H9 (cell line): ENCODE measurements around the gene NRIP3. TPM values are rescaled to one million over a fixed set of nuclear protein-coding genes. Genes with fewer than 3 reads are reported as not detected.
A peak's percentile ranks its signal among the peaks of the same experiment; 100 is the strongest.

Source experiments
- DNase-seq: peaks from one replicate; pipeline ENCODE4 v3.0.0-alpha.2; 2017
- H2AFZ ChIP-seq: one replicate; pipeline ENCODE4 v1.6.1; 2013; ENCODE audit warnings: mild to moderate bottlenecking, low read length, control low read depth, moderate library complexity
- H2AK5ac ChIP-seq: 2 replicates; pipeline ENCODE4 v1.6.1; 2013; ENCODE audit warnings: low read length, control low read depth, mixed read lengths; ENCODE audit not compliant: insufficient read length
- H2BK120ac ChIP-seq: one replicate; pipeline ENCODE4 v1.6.1; 2013; ENCODE audit warnings: low read depth, mild to moderate bottlenecking, low read length, control low read depth, inconsistent platforms; ENCODE audit not compliant: poor library complexity, severe bottlenecking
- H2BK12ac ChIP-seq: 2 replicates; pipeline ENCODE4 v1.6.1; 2013; ENCODE audit warnings: low read length, control low read depth, mixed read lengths, low read depth; ENCODE audit not compliant: insufficient read length
- H2BK15ac ChIP-seq: 2 replicates; pipeline ENCODE4 v1.6.1; 2013; ENCODE audit warnings: low read depth, low read length, control low read depth
- H2BK20ac ChIP-seq: one replicate; pipeline ENCODE4 v1.6.1; 2013; ENCODE audit warnings: low read depth, mild to moderate bottlenecking, low read length, control low read depth, inconsistent platforms; ENCODE audit not compliant: poor library complexity, severe bottlenecking
- H2BK5ac ChIP-seq: 2 replicates; pipeline ENCODE4 v1.6.1; 2013; ENCODE audit warnings: low read length, control low read depth, mixed read lengths; ENCODE audit not compliant: insufficient read length
- H3K14ac ChIP-seq: 2 replicates; pipeline ENCODE4 v1.6.1; 2013; ENCODE audit warnings: low read length, control low read depth; ENCODE audit not compliant: insufficient read depth
- H3K18ac ChIP-seq: 2 replicates; pipeline ENCODE4 v1.6.1; 2013; ENCODE audit warnings: low read depth, mild to moderate bottlenecking, mixed read lengths, low read length, control low read depth; ENCODE audit not compliant: insufficient read length
- H3K23ac ChIP-seq: 2 replicates; pipeline ENCODE4 v1.6.1; 2013; ENCODE audit warnings: low read length, control low read depth, mixed read lengths, low read depth; ENCODE audit not compliant: insufficient read length
- H3K23me2 ChIP-seq: 2 replicates; pipeline ENCODE4 v1.6.1; 2013; ENCODE audit warnings: low read depth, mild to moderate bottlenecking, mixed read lengths, low read length, control low read depth; ENCODE audit not compliant: insufficient read length, poor library complexity, severe bottlenecking
- H3K27ac ChIP-seq: 2 replicates; pipeline ENCODE4 v1.5.1; 2013; ENCODE audit warnings: low read length, control low read depth, mixed read lengths, low read depth; ENCODE audit not compliant: insufficient read length
- H3K27me3 ChIP-seq: 2 replicates; pipeline ENCODE4 v1.6.1; 2013; ENCODE audit warnings: low read length, control low read depth, inconsistent platforms; ENCODE audit not compliant: insufficient read depth
- H3K4ac ChIP-seq: 2 replicates; pipeline ENCODE4 v1.6.1; 2013; ENCODE audit warnings: low read depth, mild to moderate bottlenecking, control low read depth, inconsistent platforms, low read length, moderate library complexity
- H3K4me1 ChIP-seq: 2 replicates; pipeline ENCODE4 v1.6.1; 2013; ENCODE audit warnings: low read length, control low read depth, inconsistent platforms; ENCODE audit not compliant: insufficient read depth
- H3K4me2 ChIP-seq: 2 replicates; pipeline ENCODE4 v1.6.1; 2013; ENCODE audit warnings: low read length, control low read depth, mixed read lengths; ENCODE audit not compliant: insufficient read length, insufficient read depth
- H3K56ac ChIP-seq: 2 replicates; pipeline ENCODE4 v1.6.1; 2013; ENCODE audit warnings: low read depth, mild to moderate bottlenecking, mixed read lengths, low read length, control low read depth; ENCODE audit not compliant: insufficient read length
- H3K79me1 ChIP-seq: 2 replicates; pipeline ENCODE4 v1.6.1; 2013; ENCODE audit warnings: low read depth, mild to moderate bottlenecking, moderate library complexity, low read length, control low read depth, inconsistent platforms; ENCODE audit not compliant: insufficient read depth, poor library complexity, severe bottlenecking
- H3K79me2 ChIP-seq: 2 replicates; pipeline ENCODE4 v1.6.1; 2013; ENCODE audit warnings: low read length, control low read depth, inconsistent platforms; ENCODE audit not compliant: insufficient read depth
- H3K9ac ChIP-seq: 2 replicates; pipeline ENCODE4 v1.6.1; 2013; ENCODE audit warnings: low read length, control low read depth, mixed read lengths; ENCODE audit not compliant: insufficient read length; ENCODE audit errors: extremely low read depth
- H3K9me3 ChIP-seq: one replicate; pipeline ENCODE4 v1.6.1; 2013; ENCODE audit warnings: low read depth, low read length, inconsistent platforms; ENCODE audit not compliant: control insufficient read depth
- H3T11ph ChIP-seq: one replicate; pipeline ENCODE4 v1.6.1; 2013; ENCODE audit warnings: mild to moderate bottlenecking, low read length, control low read depth, inconsistent platforms
- H4K20me1 ChIP-seq: one replicate; pipeline ENCODE4 v1.6.1; 2013; ENCODE audit not compliant: control insufficient read depth, insufficient read length, insufficient read depth
- H4K5ac ChIP-seq: 2 replicates; pipeline ENCODE4 v1.6.1; 2013; ENCODE audit warnings: low read depth, mild to moderate bottlenecking, mixed read lengths, low read length, control low read depth; ENCODE audit not compliant: insufficient read length
- H4K8ac ChIP-seq: replicated peaks from 2 replicates; pipeline ENCODE4 v1.6.1; 2013; ENCODE audit warnings: low read length, control low read depth, mixed read lengths, low read depth; ENCODE audit not compliant: insufficient read length
- H4K91ac ChIP-seq: 2 replicates; pipeline ENCODE4 v1.6.1; 2013; ENCODE audit warnings: low read depth, mild to moderate bottlenecking, moderate library complexity, mixed read lengths, low read length, control low read depth; ENCODE audit not compliant: insufficient read length
- H3K27ac Mint-ChIP-seq, 3 experiments: 2 replicates in 2 of 3; 3 replicates in 1 of 3; pipeline ENCODE4 v1.8.0; 2020 to 2021; ENCODE audit warnings: mixed read lengths in 3 of 3, mild to moderate bottlenecking in 1 of 3, moderate library complexity in 1 of 3
- H3K27me3 Mint-ChIP-seq: 2 replicates; pipeline ENCODE4 v1.8.0; 2021; ENCODE audit warnings: low read depth, mild to moderate bottlenecking, moderate library complexity, mixed read lengths
- H3K36me3 Mint-ChIP-seq, 3 experiments: 2 replicates in 2 of 3; 3 replicates in 1 of 3; pipeline ENCODE4 v1.8.0; 2020 to 2021; ENCODE audit warnings: low read depth in 3 of 3, mixed read lengths in 3 of 3; ENCODE audit not compliant: insufficient read depth in 1 of 3
- H3K4me1 Mint-ChIP-seq, 2 experiments: 2 replicates each; pipeline ENCODE4 v1.8.0; 2020; ENCODE audit warnings: mixed read lengths in 2 of 2
- H3K4me3 Mint-ChIP-seq, 2 experiments: 2 replicates in 1 of 2; 3 replicates in 1 of 2; pipeline ENCODE4 v1.8.0; 2020 to 2021; ENCODE audit warnings: mild to moderate bottlenecking in 2 of 2, mixed read lengths in 2 of 2, moderate library complexity in 1 of 2
- H3K9me3 Mint-ChIP-seq, 2 experiments: 2 replicates in 1 of 2; 3 replicates in 1 of 2; pipeline ENCODE4 v1.8.0; 2020; ENCODE audit warnings: mild to moderate bottlenecking in 2 of 2, mixed read lengths in 2 of 2, moderate library complexity in 1 of 2
- CTCF ChIP-seq: fragments of 200-600 bp; sonication (generic); conservative IDR thresholded peaks from 3 replicates; pipeline ENCODE4 v1.8.0; 2021; ENCODE audit warnings: antibody characterized with exemption, mild to moderate bottlenecking
- WGBS: extraction: QIAGEN DNeasy Blood & Tissue Kit; methylation state at CpG from one replicate; pipeline ENCODE4 v1.1.7; 2013; ENCODE audit warnings: missing lambda C conversion rate, low lambda C conversion rate, mixed read lengths; ENCODE audit not compliant: insufficient read length; ENCODE audit errors: extremely low coverage; 5-methylcytosine and 5-hydroxymethylcytosine counted together
- total RNA-seq: library from RNA; stranded (reverse); gene quantifications from 2 replicates; pipeline ENCODE4 v1.2.1, GENCODE V29; 2021

Gene NRIP3
- total RNA-seq, 1 experiment from 2014 or later = 4.2 TPM

- Histone ChIP-seq H4K91ac (no peak overlapping the region), H3K27ac (no peak overlapping the region), H2BK20ac (no peak overlapping the region), H2AK5ac (no peak overlapping the region), H3K23ac (no peak overlapping the region), H2BK15ac (no peak overlapping the region), H4K8ac (no peak overlapping the region), H3K23me2 (no peaks in the 10 kb centered on the region), H3K18ac (no peak overlapping the region), H2BK12ac (no peak overlapping the region), H3K9me3 (no peaks in the 10 kb centered on the region), H3K56ac (no peak overlapping the region), H2BK120ac (no peak overlapping the region), H3K27me3 (no peaks in the 10 kb centered on the region), H4K20me1 (no peaks in the 10 kb centered on the region), H3K4me2 (no peak overlapping the region), H3K79me1 (no peaks in the 10 kb centered on the region), H4K5ac (no peak overlapping the region), H3T11ph (no peak overlapping the region), H2AFZ (no peak overlapping the region), H2BK5ac (no peak overlapping the region), H3K14ac (no peak overlapping the region), H3K9ac (no peak overlapping the region), H3K79me2 (no peaks in the 10 kb centered on the region), H3K4ac (no peak overlapping the region), H3K4me1 (no peaks in the 10 kb centered on the region; the same call in 1 of the 2 replicates)
- no peak for DNase-seq
- no CpG with 5 or more reads among the region's 1 CpG for WGBS
- H3K4me3 Mint-ChIP-seq = no peak overlapping the region
- peak overlapping the region in 1 of 3 experiments; percentile 90; a peak in 1 of 7 replicates for H3K27ac Mint-ChIP-seq
- TF ChIP-seq CTCF = no peak
- H3K36me3 Mint-ChIP-seq = no peaks in the 10 kb centered on the region
- H3K9me3 Mint-ChIP-seq = no peaks in the 10 kb centered on the region
- peaks cover 7% of the 10 kb centered on the region for H3K27me3 Mint-ChIP-seq
- peaks cover 31 to 32% of the 10 kb centered on the region in 2 experiments for H3K4me1 Mint-ChIP-seq
These were observed 34.2 kb upstream of the NRIP3 start for GRCh38 chr11:9037963-9038362.
